ENCODE data around the gene MMP28.

GRCh38 chr17:35821308-35821707 is 25.9 kb upstream of the MMP28 start:
- TF ChIP-seq SUZ12 (IDR thresholded peaks at IDR 0.05; ENCODE audit: extremely low read depth, insufficient read depth, insufficient read length) (no peak), ZNF274 (IDR thresholded peaks at IDR 0.05; ENCODE audit: low read depth, low read length) (no peak), YY1 (IDR thresholded peaks at IDR 0.05; ENCODE audit: insufficient read depth, insufficient read length) (no peak)

All from NT2/D1 (cell line).